K562 (cell line): ENCODE measurements around the gene CNTN5. TPM values are rescaled to one million over a fixed set of nuclear protein-coding genes. Genes with fewer than 3 reads are reported as not detected.

Source experiments
- SMAD2 ChIP-seq: fragments of 150-350 bp; IDR thresholded peaks from 2 replicates; pipeline ENCODE4 v1.6.1; 2014; ENCODE audit warnings: low read depth, mild to moderate bottlenecking, low read length
- polyA plus RNA-seq, 8 experiments: library from polyadenylated mRNA; depleted of rRNA in 4 of 8; stranded (reverse) in 5 of 8; unstranded in 3 of 8; fragments of >200 nt; fragmentation: Nextera tagmentation in 2 of 8; fragmentation: Illumina TruSeq in 1 of 8; extraction: Ambion mirVana in 2 of 8; extraction: Trizol in 1 of 8; gene quantifications; 2 replicates each; pipeline versions ENCODE4 v1.2.1 to v1.2.3, GENCODE V29; 2011 to 2014; ENCODE audit warnings: inconsistent platforms in 1 of 8, missing spikeins in 1 of 8
- total RNA-seq, 7 experiments: library from RNA; depleted of rRNA in 6 of 7; stranded (reverse); fragments of >200 nt in 6 of 7; fragmentation: Illumina TruSeq in 2 of 7; extraction: Trizol in 2 of 7; gene quantifications; 2 replicates each; pipeline versions ENCODE4 v1.2.1 to v1.2.3, GENCODE V29; 2011 to 2021; ENCODE audit warnings: low replicate concordance in 1 of 7
- TF ChIP-seq, protein P1 (sequence below): fragments of 450-650 bp; IDR thresholded peaks from 2 replicates; pipeline ENCODE4 v1.6.1; 2016; ENCODE audit warnings: mild to moderate bottlenecking, moderate library complexity

The CNTN5 gene
- total and polyA plus RNA-seq, 9 of the 15 experiments (the other 6 are each of a cell fraction or from before 2014, with no cell fraction given): 0.03 TPM; not detected in 8

DNA sequence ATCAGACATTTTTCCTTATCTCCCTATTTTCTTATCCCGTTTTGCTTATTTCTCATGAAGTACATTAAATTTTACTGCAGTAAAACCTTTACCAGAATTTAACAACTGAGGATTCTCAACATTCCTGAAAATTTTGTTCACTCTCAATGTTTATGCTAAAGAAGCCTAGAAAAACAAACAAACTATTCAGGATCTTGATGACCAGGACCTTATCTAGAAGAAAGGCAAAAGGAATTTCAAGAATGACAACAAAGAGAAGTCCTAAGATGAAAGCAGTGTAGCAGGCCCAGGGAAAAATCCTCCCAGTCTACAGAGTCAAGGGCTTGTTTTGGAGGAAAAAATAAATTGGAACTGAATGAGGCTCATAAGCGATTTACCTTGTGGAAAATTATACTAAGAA lies 1383.1 kb downstream of the CNTN5 start (continued):
- TF ChIP-seq, protein P1, sequence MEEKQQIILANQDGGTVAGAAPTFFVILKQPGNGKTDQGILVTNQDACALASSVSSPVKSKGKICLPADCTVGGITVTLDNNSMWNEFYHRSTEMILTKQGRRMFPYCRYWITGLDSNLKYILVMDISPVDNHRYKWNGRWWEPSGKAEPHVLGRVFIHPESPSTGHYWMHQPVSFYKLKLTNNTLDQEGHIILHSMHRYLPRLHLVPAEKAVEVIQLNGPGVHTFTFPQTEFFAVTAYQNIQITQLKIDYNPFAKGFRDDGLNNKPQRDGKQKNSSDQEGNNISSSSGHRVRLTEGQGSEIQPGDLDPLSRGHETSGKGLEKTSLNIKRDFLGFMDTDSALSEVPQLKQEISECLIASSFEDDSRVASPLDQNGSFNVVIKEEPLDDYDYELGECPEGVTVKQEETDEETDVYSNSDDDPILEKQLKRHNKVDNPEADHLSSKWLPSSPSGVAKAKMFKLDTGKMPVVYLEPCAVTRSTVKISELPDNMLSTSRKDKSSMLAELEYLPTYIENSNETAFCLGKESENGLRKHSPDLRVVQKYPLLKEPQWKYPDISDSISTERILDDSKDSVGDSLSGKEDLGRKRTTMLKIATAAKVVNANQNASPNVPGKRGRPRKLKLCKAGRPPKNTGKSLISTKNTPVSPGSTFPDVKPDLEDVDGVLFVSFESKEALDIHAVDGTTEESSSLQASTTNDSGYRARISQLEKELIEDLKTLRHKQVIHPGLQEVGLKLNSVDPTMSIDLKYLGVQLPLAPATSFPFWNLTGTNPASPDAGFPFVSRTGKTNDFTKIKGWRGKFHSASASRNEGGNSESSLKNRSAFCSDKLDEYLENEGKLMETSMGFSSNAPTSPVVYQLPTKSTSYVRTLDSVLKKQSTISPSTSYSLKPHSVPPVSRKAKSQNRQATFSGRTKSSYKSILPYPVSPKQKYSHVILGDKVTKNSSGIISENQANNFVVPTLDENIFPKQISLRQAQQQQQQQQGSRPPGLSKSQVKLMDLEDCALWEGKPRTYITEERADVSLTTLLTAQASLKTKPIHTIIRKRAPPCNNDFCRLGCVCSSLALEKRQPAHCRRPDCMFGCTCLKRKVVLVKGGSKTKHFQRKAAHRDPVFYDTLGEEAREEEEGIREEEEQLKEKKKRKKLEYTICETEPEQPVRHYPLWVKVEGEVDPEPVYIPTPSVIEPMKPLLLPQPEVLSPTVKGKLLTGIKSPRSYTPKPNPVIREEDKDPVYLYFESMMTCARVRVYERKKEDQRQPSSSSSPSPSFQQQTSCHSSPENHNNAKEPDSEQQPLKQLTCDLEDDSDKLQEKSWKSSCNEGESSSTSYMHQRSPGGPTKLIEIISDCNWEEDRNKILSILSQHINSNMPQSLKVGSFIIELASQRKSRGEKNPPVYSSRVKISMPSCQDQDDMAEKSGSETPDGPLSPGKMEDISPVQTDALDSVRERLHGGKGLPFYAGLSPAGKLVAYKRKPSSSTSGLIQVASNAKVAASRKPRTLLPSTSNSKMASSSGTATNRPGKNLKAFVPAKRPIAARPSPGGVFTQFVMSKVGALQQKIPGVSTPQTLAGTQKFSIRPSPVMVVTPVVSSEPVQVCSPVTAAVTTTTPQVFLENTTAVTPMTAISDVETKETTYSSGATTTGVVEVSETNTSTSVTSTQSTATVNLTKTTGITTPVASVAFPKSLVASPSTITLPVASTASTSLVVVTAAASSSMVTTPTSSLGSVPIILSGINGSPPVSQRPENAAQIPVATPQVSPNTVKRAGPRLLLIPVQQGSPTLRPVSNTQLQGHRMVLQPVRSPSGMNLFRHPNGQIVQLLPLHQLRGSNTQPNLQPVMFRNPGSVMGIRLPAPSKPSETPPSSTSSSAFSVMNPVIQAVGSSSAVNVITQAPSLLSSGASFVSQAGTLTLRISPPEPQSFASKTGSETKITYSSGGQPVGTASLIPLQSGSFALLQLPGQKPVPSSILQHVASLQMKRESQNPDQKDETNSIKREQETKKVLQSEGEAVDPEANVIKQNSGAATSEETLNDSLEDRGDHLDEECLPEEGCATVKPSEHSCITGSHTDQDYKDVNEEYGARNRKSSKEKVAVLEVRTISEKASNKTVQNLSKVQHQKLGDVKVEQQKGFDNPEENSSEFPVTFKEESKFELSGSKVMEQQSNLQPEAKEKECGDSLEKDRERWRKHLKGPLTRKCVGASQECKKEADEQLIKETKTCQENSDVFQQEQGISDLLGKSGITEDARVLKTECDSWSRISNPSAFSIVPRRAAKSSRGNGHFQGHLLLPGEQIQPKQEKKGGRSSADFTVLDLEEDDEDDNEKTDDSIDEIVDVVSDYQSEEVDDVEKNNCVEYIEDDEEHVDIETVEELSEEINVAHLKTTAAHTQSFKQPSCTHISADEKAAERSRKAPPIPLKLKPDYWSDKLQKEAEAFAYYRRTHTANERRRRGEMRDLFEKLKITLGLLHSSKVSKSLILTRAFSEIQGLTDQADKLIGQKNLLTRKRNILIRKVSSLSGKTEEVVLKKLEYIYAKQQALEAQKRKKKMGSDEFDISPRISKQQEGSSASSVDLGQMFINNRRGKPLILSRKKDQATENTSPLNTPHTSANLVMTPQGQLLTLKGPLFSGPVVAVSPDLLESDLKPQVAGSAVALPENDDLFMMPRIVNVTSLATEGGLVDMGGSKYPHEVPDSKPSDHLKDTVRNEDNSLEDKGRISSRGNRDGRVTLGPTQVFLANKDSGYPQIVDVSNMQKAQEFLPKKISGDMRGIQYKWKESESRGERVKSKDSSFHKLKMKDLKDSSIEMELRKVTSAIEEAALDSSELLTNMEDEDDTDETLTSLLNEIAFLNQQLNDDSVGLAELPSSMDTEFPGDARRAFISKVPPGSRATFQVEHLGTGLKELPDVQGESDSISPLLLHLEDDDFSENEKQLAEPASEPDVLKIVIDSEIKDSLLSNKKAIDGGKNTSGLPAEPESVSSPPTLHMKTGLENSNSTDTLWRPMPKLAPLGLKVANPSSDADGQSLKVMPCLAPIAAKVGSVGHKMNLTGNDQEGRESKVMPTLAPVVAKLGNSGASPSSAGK: no peak
- TF ChIP-seq SMAD2: no peak
- TF ChIP-seq, all 486 proteins: peak for 0
